Hepatocyte (in vitro differentiated cells): ENCODE results near the gene IMMT. TPM values are rescaled to one million over a fixed set of nuclear protein-coding genes. Genes with fewer than 3 reads are reported as not detected.
A peak's percentile ranks its signal among the peaks of the same experiment; 100 is the strongest.

Source experiments
- DNase-seq: peaks from one replicate; pipeline ENCODE4 v3.0.0-alpha.2; 2016; ENCODE audit warnings: low spot score
- H2AFZ ChIP-seq: fragments of 200-600 bp; sonication (generic); 2 replicates; pipeline ENCODE4 v1.6.0; 2016; ENCODE audit warnings: antibody characterized with exemption, mild to moderate bottlenecking
- H3K27ac ChIP-seq: fragments of 200-600 bp; sonication (generic); 2 replicates; pipeline ENCODE4 v1.5.1; 2016; ENCODE audit warnings: mild to moderate bottlenecking
- H3K27me3 ChIP-seq: fragments of 200-600 bp; sonication (generic); 2 replicates; pipeline ENCODE4 v1.6.1; 2016
- H3K36me3 ChIP-seq: fragments of 200-600 bp; sonication (generic); replicated peaks from 2 replicates; pipeline ENCODE4 v1.5.1; 2016; ENCODE audit warnings: low read depth; ENCODE audit not compliant: insufficient read depth
- H3K4me1 ChIP-seq: fragments of 200-600 bp; sonication (generic); 2 replicates; pipeline ENCODE4 v1.5.1; 2016; ENCODE audit warnings: mild to moderate bottlenecking, moderate library complexity; ENCODE audit not compliant: insufficient read depth
- H3K4me2 ChIP-seq: fragments of 200-600 bp; sonication (generic); 2 replicates; pipeline ENCODE4 v1.6.0; 2016
- H3K4me3 ChIP-seq: fragments of 200-600 bp; sonication (generic); 2 replicates; pipeline ENCODE4 v1.5.1; 2016; ENCODE audit warnings: mild to moderate bottlenecking
- H3K79me2 ChIP-seq: fragments of 200-600 bp; sonication (generic); 2 replicates; pipeline ENCODE4 v1.6.0; 2017; ENCODE audit warnings: mild to moderate bottlenecking
- H3K9me2 ChIP-seq: fragments of 200-600 bp; sonication (generic); replicated peaks from 2 replicates; pipeline ENCODE4 v1.6.0; 2017; ENCODE audit warnings: mild to moderate bottlenecking; ENCODE audit not compliant: insufficient read depth
- H3K9me3 ChIP-seq: fragments of 200-600 bp; sonication (generic); 2 replicates; pipeline ENCODE4 v1.5.1; 2016; ENCODE audit warnings: low read depth, mild to moderate bottlenecking
- H4K20me1 ChIP-seq: fragments of 200-600 bp; sonication (generic); 2 replicates; pipeline ENCODE4 v1.6.0; 2016; ENCODE audit warnings: mild to moderate bottlenecking; ENCODE audit not compliant: insufficient read depth, poor library complexity, severe bottlenecking
- EZH2 ChIP-seq: fragments of 200-600 bp; sonication (generic); IDR thresholded peaks from 2 replicates; pipeline ENCODE4 v1.6.1; 2016; ENCODE audit warnings: antibody characterized with exemption, mild to moderate bottlenecking, borderline replicate concordance
- EZH2phosphoT487 ChIP-seq: fragments of 200-600 bp; sonication (generic); IDR thresholded peaks from one replicate; pipeline ENCODE4 v1.6.1; 2018; ENCODE audit warnings: antibody characterized with exemption, mild to moderate bottlenecking, low read depth, moderate library complexity; ENCODE audit not compliant: unreplicated experiment, severe bottlenecking
- WGBS: methylation state at CpG from one replicate; pipeline ENCODE4 v1.1.6; 2016; ENCODE audit warnings: low lambda C conversion rate; ENCODE audit errors: missing lambda C conversion rate; 5-methylcytosine and 5-hydroxymethylcytosine counted together
- microRNA-seq: library from miRNA; unstranded; fragments of <30 nt; microRNA quantifications from one replicate; pipeline ENCODE4, GENCODE V29; 2017
- polyA plus RNA-seq: library from polyadenylated mRNA; unstranded; fragments of >200 nt; fragmentation: Nextera tagmentation; extraction: Ambion mirVana; gene quantifications from 2 replicates; pipeline ENCODE4 v1.2.1, GENCODE V29; 2016
- small RNA-seq: library from RNA; depleted of rRNA; stranded (forward); fragments of <200 nt; gene quantifications from one replicate; pipeline ENCODE3, GENCODE V24; 2014
- total RNA-seq: library from RNA; depleted of rRNA; stranded (reverse); fragments of >200 nt; gene quantifications from 2 replicates; pipeline ENCODE4 v1.2.3, GENCODE V29; 2014
- TF ChIP-seq, protein P1 (sequence below): fragments of 200-600 bp; sonication (generic); IDR thresholded peaks from 2 replicates; pipeline ENCODE4 v1.5.1; 2016; ENCODE audit warnings: antibody characterized with exemption, mild to moderate bottlenecking; ENCODE audit not compliant: poor library complexity

The IMMT gene
- total and polyA plus RNA-seq, 2 experiments from 2014 or later = 60.1 to 67.9 TPM

DNA sequence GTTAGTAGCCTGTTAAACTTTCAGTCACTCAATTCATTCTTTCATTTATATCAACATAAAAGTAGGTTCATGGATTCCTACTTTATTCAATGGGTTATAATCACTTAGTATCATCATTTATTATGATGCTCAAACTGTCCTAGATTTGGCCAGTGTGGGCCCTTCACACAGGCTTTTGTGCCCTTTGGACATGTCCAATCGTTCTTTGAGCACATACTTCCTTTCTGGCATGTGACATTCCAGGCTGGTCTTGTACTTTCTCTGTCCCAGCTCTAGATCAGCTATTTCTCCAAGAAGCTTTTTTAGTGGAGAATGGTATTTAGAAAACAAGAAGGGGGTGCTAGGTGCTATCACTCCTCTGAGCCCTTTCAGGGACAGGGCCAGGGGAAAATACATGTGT, 101.0 kb downstream of the IMMT start:
- no peak overlapping the region for H3K4me2 ChIP-seq
- H3K36me3 ChIP-seq = no peaks in the 10 kb centered on the region
- no peaks in the 10 kb centered on the region for H4K20me1 ChIP-seq
- DNase-seq = no peak
- H2AFZ ChIP-seq = no peak overlapping the region
- H3K27me3 ChIP-seq = no peaks in the 10 kb centered on the region
- no peak overlapping the region for H3K4me3 ChIP-seq
- H3K27ac ChIP-seq = no peak overlapping the region
- no peaks in the 10 kb centered on the region for H3K9me3 ChIP-seq
- no peaks in the 10 kb centered on the region for H3K4me1 ChIP-seq
- no peaks in the 10 kb centered on the region for H3K9me2 ChIP-seq
- TF ChIP-seq, protein P1, sequence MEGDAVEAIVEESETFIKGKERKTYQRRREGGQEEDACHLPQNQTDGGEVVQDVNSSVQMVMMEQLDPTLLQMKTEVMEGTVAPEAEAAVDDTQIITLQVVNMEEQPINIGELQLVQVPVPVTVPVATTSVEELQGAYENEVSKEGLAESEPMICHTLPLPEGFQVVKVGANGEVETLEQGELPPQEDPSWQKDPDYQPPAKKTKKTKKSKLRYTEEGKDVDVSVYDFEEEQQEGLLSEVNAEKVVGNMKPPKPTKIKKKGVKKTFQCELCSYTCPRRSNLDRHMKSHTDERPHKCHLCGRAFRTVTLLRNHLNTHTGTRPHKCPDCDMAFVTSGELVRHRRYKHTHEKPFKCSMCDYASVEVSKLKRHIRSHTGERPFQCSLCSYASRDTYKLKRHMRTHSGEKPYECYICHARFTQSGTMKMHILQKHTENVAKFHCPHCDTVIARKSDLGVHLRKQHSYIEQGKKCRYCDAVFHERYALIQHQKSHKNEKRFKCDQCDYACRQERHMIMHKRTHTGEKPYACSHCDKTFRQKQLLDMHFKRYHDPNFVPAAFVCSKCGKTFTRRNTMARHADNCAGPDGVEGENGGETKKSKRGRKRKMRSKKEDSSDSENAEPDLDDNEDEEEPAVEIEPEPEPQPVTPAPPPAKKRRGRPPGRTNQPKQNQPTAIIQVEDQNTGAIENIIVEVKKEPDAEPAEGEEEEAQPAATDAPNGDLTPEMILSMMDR = no peak
- TF ChIP-seq EZH2 (no peak), EZH2phosphoT487 (no peak)
- H3K79me2 ChIP-seq = peaks cover 27% of the 10 kb centered on the region
- WGBS = 83% methylated on average over 1 of the region's 1 CpG

Small RNA genes within 50 kb of the gene (microRNA-seq; reads per million reads assigned to microRNA genes)
- not detected for gene MIR4779

Small RNA genes within 50 kb of the gene (small RNA-seq; reads per million reads assigned to genes)
- gene MIR4779 (not detected), gene RF00019 (not detected), gene SNORD94 (1,625 reads per million, percentile 99 among the genes with 10 or more reads in this experiment)

Other genes starting within 250 kb of the IMMT start
- gene POLR1A, start 89.6 kb downstream of the IMMT start, total RNA-seq = 19.0 and 19.1 TPM in 2 replicates
- 6.3 and 7.8 TPM in 2 replicates for gene POLR1A, start 89.6 kb downstream of the IMMT start, polyA plus RNA-seq
- gene PTCD3, start 89.2 kb downstream of the IMMT start, total RNA-seq = 78.6 and 92.1 TPM in 2 replicates
- 54.2 and 59.2 TPM in 2 replicates for gene PTCD3, start 89.2 kb downstream of the IMMT start, polyA plus RNA-seq
- 22.4 and 33.1 TPM in 2 replicates for gene MRPL35, start 4.0 kb upstream of the IMMT start, total RNA-seq
- 23.9 and 36.8 TPM in 2 replicates for gene MRPL35, start 4.0 kb upstream of the IMMT start, polyA plus RNA-seq
- gene REEP1, start 142.2 kb upstream of the IMMT start, total RNA-seq = 24.2 and 26.5 TPM in 2 replicates
- 20.8 and 21.5 TPM in 2 replicates for gene REEP1, start 142.2 kb upstream of the IMMT start, polyA plus RNA-seq
- 37.5 and 41.3 TPM in 2 replicates for gene KDM3A, start 245.9 kb upstream of the IMMT start, total RNA-seq
- gene KDM3A, start 245.9 kb upstream of the IMMT start, polyA plus RNA-seq = 13.8 and 15.3 TPM in 2 replicates